ENCODE data around the gene PCMT1.
A peak's percentile ranks its signal among the peaks of the same experiment; 100 is the strongest.
"Not testable (repeated sequence)": the region's sequence is repeated elsewhere in the genome, so short reads cannot be mapped to it uniquely, and the experiment has no call there.

The PCMT1 gene

GRCh38 chr6:149749594-149750135, at the start of gene PCMT1:
Gene PCMT1 (plus strand): TSS chr6:149749741. CDS start chr6:149749902, 161 bp downstream.
- DNase-seq (ENCODE audit: low spot score), result peak; percentile 92

GRCh38 chr6:149701714-149702113, 47.8 kb upstream of the PCMT1 start:
- DNase-seq (ENCODE audit: low spot score), result no peak

GRCh38 chr6:149711711-149712110, 37.8 kb upstream of the PCMT1 start:
- no peak for DNase-seq (ENCODE audit: low spot score)

GRCh38 chr6:149714442-149714841, 35.1 kb upstream of the PCMT1 start:
- no peak for DNase-seq (ENCODE audit: low spot score)

- peak; percentile 4 for DNase-seq (ENCODE audit: low spot score)
Measured at GRCh38 chr6:149716181-149716963, 33.2 kb upstream of the PCMT1 start.

- no peak for DNase-seq (ENCODE audit: low spot score)
Measured at GRCh38 chr6:149717255-149717587, 32.3 kb upstream of the PCMT1 start.

GRCh38 chr6:149717588-149718458, 31.7 kb upstream of the PCMT1 start, which contains the start of gene LATS1:
Gene LATS1 (minus strand): TSS chr6:149718101. CDS start chr6:149702126, 15,975 bp downstream.
- DNase-seq (ENCODE audit: low spot score), result peak; percentile 88

GRCh38 chr6:149719531-149719930, 30.0 kb upstream of the PCMT1 start:
- DNase-seq (ENCODE audit: low spot score), result no peak

GRCh38 chr6:149723262-149723661, 26.3 kb upstream of the PCMT1 start:
- DNase-seq (ENCODE audit: low spot score), result no peak

- peak; percentile 68 for DNase-seq (ENCODE audit: low spot score)
Measured at GRCh38 chr6:149723771-149724417, 25.6 kb upstream of the PCMT1 start.

GRCh38 chr6:149725785-149726184, 23.8 kb upstream of the PCMT1 start:
- no peak for DNase-seq (ENCODE audit: low spot score)

GRCh38 chr6:149727793-149728498, 21.6 kb upstream of the PCMT1 start:
- no peak for DNase-seq (ENCODE audit: low spot score)

- DNase-seq (ENCODE audit: low spot score), result no peak
Measured at GRCh38 chr6:149728499-149729234, 20.9 kb upstream of the PCMT1 start.

GRCh38 chr6:149729824-149730223, 19.7 kb upstream of the PCMT1 start:
- no peak for DNase-seq (ENCODE audit: low spot score)

- DNase-seq (ENCODE audit: low spot score), result no peak
Measured at GRCh38 chr6:149733089-149733720, 16.3 kb upstream of the PCMT1 start.

GRCh38 chr6:149734915-149735314, 14.6 kb upstream of the PCMT1 start:
- DNase-seq (ENCODE audit: low spot score), result no peak

GRCh38 chr6:149745252-149745651, 4.3 kb upstream of the PCMT1 start:
- DNase-seq (ENCODE audit: low spot score), result not testable (repeated sequence)

- DNase-seq (ENCODE audit: low spot score), result peak; percentile 96
Measured at GRCh38 chr6:149746147-149746946, 3.2 kb upstream of the PCMT1 start, which contains the start of gene NUP43. Gene NUP43 (minus strand): TSS chr6:149746529. CDS start chr6:149746495, 34 bp downstream.

- DNase-seq (ENCODE audit: low spot score), result not testable (repeated sequence)
Measured at GRCh38 chr6:149749082-149749593, 403 bp upstream of the PCMT1 start.
